HFF-Myc (cell line): ENCODE measurements around the gene S100A2.
"Not testable (repeated sequence)": the region's sequence is repeated elsewhere in the genome, so short reads cannot be mapped to it uniquely, and the experiment has no call there.

Experiments used
- DNase-seq: peaks from one replicate; pipeline ENCODE4 v3.0.0-alpha.2; 2011; ENCODE audit warnings: low read depth; ENCODE audit errors: extremely low read depth
- H3K4me3 ChIP-seq: replicated peaks from 2 replicates; pipeline ENCODE4 v1.5.1; 2011; ENCODE audit warnings: low read depth, mild to moderate bottlenecking, control low read depth, low read length
- TF ChIP-seq, protein P1 (sequence below): IDR thresholded peaks from 2 replicates; pipeline ENCODE4 v1.5.1; 2012; ENCODE audit warnings: mild to moderate bottlenecking, low read depth, low read length, control low read depth; ENCODE audit errors: missing control alignments

S100A2 gene

DNA sequence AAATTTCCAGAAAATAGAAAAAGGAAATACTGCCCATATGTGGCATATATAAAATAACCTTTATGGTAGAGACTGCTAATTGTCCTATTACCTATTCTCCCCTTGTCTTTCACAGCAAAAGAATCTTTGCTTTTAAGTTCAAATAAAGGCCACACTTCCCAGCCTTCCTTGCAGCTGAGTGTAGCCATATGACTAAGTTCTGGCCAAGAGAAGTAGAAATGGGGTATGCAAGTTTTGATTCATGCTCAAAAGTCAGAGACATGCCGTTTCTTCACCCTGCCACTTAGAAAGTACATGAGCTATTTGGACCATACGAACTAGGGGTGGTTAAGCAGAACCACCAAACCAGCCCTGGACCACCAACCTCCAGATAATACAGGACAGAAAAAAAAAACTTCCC is 18.3 kb upstream of the S100A2 start:
- H3K4me3 ChIP-seq, result no peak overlapping the region
- TF ChIP-seq, protein P1, sequence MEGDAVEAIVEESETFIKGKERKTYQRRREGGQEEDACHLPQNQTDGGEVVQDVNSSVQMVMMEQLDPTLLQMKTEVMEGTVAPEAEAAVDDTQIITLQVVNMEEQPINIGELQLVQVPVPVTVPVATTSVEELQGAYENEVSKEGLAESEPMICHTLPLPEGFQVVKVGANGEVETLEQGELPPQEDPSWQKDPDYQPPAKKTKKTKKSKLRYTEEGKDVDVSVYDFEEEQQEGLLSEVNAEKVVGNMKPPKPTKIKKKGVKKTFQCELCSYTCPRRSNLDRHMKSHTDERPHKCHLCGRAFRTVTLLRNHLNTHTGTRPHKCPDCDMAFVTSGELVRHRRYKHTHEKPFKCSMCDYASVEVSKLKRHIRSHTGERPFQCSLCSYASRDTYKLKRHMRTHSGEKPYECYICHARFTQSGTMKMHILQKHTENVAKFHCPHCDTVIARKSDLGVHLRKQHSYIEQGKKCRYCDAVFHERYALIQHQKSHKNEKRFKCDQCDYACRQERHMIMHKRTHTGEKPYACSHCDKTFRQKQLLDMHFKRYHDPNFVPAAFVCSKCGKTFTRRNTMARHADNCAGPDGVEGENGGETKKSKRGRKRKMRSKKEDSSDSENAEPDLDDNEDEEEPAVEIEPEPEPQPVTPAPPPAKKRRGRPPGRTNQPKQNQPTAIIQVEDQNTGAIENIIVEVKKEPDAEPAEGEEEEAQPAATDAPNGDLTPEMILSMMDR, result no peak
- DNase-seq, result no peak

GRCh38 chr1:153583514-153583913 is 17.9 kb upstream of the S100A2 start:
- H3K4me3 ChIP-seq, DNase-seq: not testable (repeated sequence)

GRCh38 chr1:153582836-153583235 is 17.2 kb upstream of the S100A2 start:
- not testable (repeated sequence) for H3K4me3 ChIP-seq, DNase-seq

- no peak overlapping the region for H3K4me3 ChIP-seq
- DNase-seq, result no peak
- TF ChIP-seq, protein P1, result no peak
Observed at GRCh38 chr1:153578936-153579335, 13.3 kb upstream of the S100A2 start.

GRCh38 chr1:153578490-153578889 is 12.8 kb upstream of the S100A2 start:
- DNase-seq, result no peak
- TF ChIP-seq, protein P1, result no peak
- H3K4me3 ChIP-seq, result no peak overlapping the region

- DNase-seq, result no peak
- no peak overlapping the region for H3K4me3 ChIP-seq
- TF ChIP-seq, protein P1, result no peak
Observed at GRCh38 chr1:153577624-153578051, 12.0 kb upstream of the S100A2 start.

DNA sequence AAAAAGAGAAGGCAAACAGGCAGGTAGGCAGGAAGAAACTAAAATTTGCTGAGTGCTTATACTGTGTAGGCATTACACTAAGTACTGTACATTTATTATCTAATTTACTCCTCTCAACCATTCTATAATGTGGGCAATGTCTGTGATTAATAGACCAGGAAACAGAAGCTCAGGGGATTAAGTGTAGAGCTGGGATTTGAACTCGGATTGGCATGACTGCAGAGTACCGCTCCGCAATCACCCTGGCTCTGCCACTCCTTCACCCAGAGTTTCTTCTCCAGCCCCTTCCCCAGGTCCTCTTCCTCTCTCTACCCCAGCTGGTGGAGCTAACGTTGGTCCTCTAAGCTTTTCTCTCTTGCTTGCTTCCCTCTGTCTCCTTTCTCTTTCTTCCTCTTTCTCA is 11.5 kb upstream of the S100A2 start:
- DNase-seq, result no peak
- H3K4me3 ChIP-seq, result no peak overlapping the region
- TF ChIP-seq, protein P1, result no peak

GRCh38 chr1:153575497-153575896 is 9.9 kb upstream of the S100A2 start:
- not testable (repeated sequence) for H3K4me3 ChIP-seq, DNase-seq

- not testable (repeated sequence) for H3K4me3 ChIP-seq, DNase-seq
Observed at GRCh38 chr1:153575081-153575491, 9.4 kb upstream of the S100A2 start.
